HG02678 (cell line): Measurements from ENCODE around the gene ARHGEF4.
"Not testable (repeated sequence)": the region's sequence is repeated elsewhere in the genome, so short reads cannot be mapped to it uniquely, and the experiment has no call there.

ENCODE experiments used
- ATAC-seq: cut with Tn5 transposase; IDR thresholded peaks from one replicate; pipeline ENCODE4 v1.9.1; 2021; ENCODE audit warnings: mild to moderate bottlenecking, moderate library complexity; ENCODE audit not compliant: unreplicated experiment

Gene ARHGEF4

GRCh38 chr2:130882111-130882690, 45.5 kb downstream of the ARHGEF4 start:
- ATAC-seq: no peak

GRCh38 chr2:130882991-130883390, 46.3 kb downstream of the ARHGEF4 start:
- no peak for ATAC-seq

GRCh38 chr2:130883496-130883895, 46.8 kb downstream of the ARHGEF4 start:
- ATAC-seq: no peak

- ATAC-seq: no peak
These were observed 47.3 kb downstream of the ARHGEF4 start for GRCh38 chr2:130884013-130884412.

- no peak for ATAC-seq
These were observed 47.8 kb downstream of the ARHGEF4 start for GRCh38 chr2:130884503-130884902.

- ATAC-seq: no peak
These were observed 50.9 kb downstream of the ARHGEF4 start for GRCh38 chr2:130887643-130888042.

GRCh38 chr2:130890941-130891669, 54.4 kb downstream of the ARHGEF4 start:
- ATAC-seq: no peak

- ATAC-seq: no peak
These were observed 55.3 kb downstream of the ARHGEF4 start for GRCh38 chr2:130891966-130892365.

- ATAC-seq: no peak
These were observed 56.4 kb downstream of the ARHGEF4 start for GRCh38 chr2:130892793-130893785.

GRCh38 chr2:130894326-130894942, 57.7 kb downstream of the ARHGEF4 start:
- no peak for ATAC-seq

GRCh38 chr2:130896813-130897212, 60.1 kb downstream of the ARHGEF4 start:
- ATAC-seq: no peak

- ATAC-seq: no peak
These were observed 61.8 kb downstream of the ARHGEF4 start for GRCh38 chr2:130898553-130898952.

GRCh38 chr2:130899306-130899705, 62.6 kb downstream of the ARHGEF4 start:
- ATAC-seq: no peak

- ATAC-seq: no peak
These were observed 64.3 kb downstream of the ARHGEF4 start for GRCh38 chr2:130901061-130901460.

GRCh38 chr2:130901626-130902025, 64.9 kb downstream of the ARHGEF4 start:
- not testable (repeated sequence) for ATAC-seq

- no peak for ATAC-seq
These were observed 72.1 kb downstream of the ARHGEF4 start for GRCh38 chr2:130908832-130909231.

- ATAC-seq: no peak
These were observed 74.2 kb downstream of the ARHGEF4 start for GRCh38 chr2:130910931-130911330.

- ATAC-seq: no peak
These were observed 74.8 kb downstream of the ARHGEF4 start for GRCh38 chr2:130911482-130911881.

- no peak for ATAC-seq
These were observed 75.3 kb downstream of the ARHGEF4 start for GRCh38 chr2:130911996-130912395.

GRCh38 chr2:130912471-130912870, 75.8 kb downstream of the ARHGEF4 start:
- no peak for ATAC-seq

GRCh38 chr2:130913891-130914290, 77.2 kb downstream of the ARHGEF4 start:
- ATAC-seq: no peak
